Subcutaneous abdominal adipose tissue (tissue), 5 donors: ENCODE data around the gene ASMT.
"Not testable (repeated sequence)": the region's sequence is repeated elsewhere in the genome, so short reads cannot be mapped to it uniquely, and the experiment has no call there.

Experiments
- H3K27ac ChIP-seq: one replicate; pipeline ENCODE4 v1.7.0; 2013; ENCODE audit warnings: low read depth, mild to moderate bottlenecking, inconsistent platforms, low read length, moderate library complexity
- H3K27me3 ChIP-seq, 5 donors: one replicate each; pipeline ENCODE4 v1.7.0; 2013; ENCODE audit warnings: low read length in 5 of 5, inconsistent platforms in 1 of 5; ENCODE audit not compliant: control insufficient read depth in 5 of 5, insufficient read depth in 4 of 5
- H3K36me3 ChIP-seq, 5 donors: one replicate each; pipeline ENCODE4 v1.7.0; 2013; ENCODE audit warnings: low read length in 5 of 5; ENCODE audit not compliant: control insufficient read depth in 5 of 5, insufficient read depth in 5 of 5
- H3K4me1 ChIP-seq, 5 donors: one replicate each; pipeline ENCODE4 v1.7.0; 2013; ENCODE audit warnings: low read length in 5 of 5, mild to moderate bottlenecking in 3 of 5, moderate library complexity in 1 of 5; ENCODE audit not compliant: control insufficient read depth in 5 of 5, insufficient read depth in 5 of 5
- H3K4me3 ChIP-seq, 5 donors: one replicate each; pipeline ENCODE4 v1.7.0; 2013; ENCODE audit warnings: low read length in 5 of 5, low read depth in 1 of 5
- H3K9ac ChIP-seq, 5 donors: one replicate each; pipeline ENCODE4 v1.7.0; 2013; ENCODE audit warnings: low read length in 5 of 5, mild to moderate bottlenecking in 4 of 5, moderate library complexity in 3 of 5
- H3K9me3 ChIP-seq, 5 donors: one replicate each; pipeline ENCODE4 v1.7.0; 2013; ENCODE audit warnings: low read length in 5 of 5; ENCODE audit not compliant: control insufficient read depth in 5 of 5
- donor health status: healthy.
- donor health status: healthy.
- donor health status: healthy.
- donor health status: healthy.
- donor health status: healthy.

Gene ASMT

DNA sequence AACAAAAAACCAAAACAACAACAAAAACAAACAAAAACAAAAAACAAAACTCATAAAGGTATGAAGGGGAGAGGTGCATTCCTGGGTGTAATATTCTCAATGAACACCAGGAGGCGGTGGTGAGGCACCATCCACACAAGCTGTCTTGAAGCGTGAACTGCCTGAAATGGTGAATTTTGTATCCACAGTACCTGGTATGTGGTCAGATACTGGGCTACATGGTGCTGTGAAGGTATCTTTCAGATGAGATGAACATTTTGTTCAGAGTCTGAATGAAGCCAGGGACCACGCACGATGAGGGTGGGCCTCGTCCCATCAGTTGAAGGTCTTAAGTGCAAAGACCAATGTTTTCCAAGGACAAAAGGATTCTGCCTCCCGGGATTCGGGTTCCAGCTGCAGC, 58.5 kb downstream of the ASMT start:
- no peak overlapping the region for H3K9ac ChIP-seq
- no peak overlapping the region for H3K27ac ChIP-seq
- no peaks in the 10 kb centered on the region for H3K4me1 ChIP-seq
- H3K4me3 ChIP-seq, result no peak overlapping the region
- no peaks in the 10 kb centered on the region for H3K36me3 ChIP-seq
- H3K9me3 ChIP-seq, result no peaks in the 10 kb centered on the region
- no peaks in the 10 kb centered on the region for H3K27me3 ChIP-seq

DNA sequence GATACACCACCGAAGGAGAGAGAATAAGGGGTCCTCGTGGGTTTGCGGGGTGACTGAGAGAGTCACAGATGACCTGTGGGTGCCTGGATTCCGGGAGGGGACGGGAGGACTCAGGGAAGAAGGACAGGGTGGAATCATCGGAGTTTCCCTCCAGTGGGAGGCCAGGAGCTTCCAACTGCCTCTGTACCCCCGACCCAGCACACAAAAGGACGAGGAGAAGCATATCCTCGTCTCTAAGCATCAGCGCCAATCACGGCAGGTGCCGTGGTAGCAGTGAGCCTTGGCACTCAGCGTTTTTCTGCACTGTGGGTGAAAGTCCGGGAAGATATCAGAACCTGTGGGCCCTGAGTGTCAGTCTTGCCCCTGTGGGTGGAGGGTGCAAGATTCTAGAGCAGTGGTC, 62.0 kb downstream of the ASMT start:
- Histone ChIP-seq H3K36me3 (no peaks in the 10 kb centered on the region), H3K9ac (no peak overlapping the region), H3K4me1 (no peaks in the 10 kb centered on the region), H3K4me3 (no peak overlapping the region), H3K9me3 (no peaks in the 10 kb centered on the region), H3K27ac (no peak overlapping the region), H3K27me3 (no peaks in the 10 kb centered on the region)

DNA sequence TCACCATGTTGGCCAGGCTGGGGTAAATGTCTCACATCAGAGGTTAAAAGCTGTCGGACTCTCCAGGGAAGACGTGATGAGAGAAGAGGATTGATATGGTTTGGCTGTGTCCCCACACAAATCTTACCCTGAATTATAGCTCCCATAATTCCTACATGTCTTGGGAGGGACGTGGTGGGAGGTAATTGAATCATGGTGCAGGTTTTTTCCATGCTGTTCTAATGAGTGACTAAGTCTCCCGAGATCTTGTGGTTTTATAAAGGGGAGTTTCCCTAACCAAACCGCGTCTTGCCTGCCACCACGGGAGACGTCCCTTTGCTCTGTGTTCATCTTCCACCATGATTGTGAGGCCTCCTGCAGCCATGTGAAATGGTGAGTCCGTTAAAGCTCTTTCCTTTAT, 64.4 kb downstream of the ASMT start:
- no peak overlapping the region for H3K27ac ChIP-seq
- no peak overlapping the region for H3K4me3 ChIP-seq
- H3K9ac ChIP-seq, result no peak overlapping the region
- H3K36me3 ChIP-seq, result no peaks in the 10 kb centered on the region
- no peaks in the 10 kb centered on the region for H3K4me1 ChIP-seq
- H3K27me3 ChIP-seq, result no peaks in the 10 kb centered on the region
- H3K9me3 ChIP-seq, result no peaks in the 10 kb centered on the region

DNA sequence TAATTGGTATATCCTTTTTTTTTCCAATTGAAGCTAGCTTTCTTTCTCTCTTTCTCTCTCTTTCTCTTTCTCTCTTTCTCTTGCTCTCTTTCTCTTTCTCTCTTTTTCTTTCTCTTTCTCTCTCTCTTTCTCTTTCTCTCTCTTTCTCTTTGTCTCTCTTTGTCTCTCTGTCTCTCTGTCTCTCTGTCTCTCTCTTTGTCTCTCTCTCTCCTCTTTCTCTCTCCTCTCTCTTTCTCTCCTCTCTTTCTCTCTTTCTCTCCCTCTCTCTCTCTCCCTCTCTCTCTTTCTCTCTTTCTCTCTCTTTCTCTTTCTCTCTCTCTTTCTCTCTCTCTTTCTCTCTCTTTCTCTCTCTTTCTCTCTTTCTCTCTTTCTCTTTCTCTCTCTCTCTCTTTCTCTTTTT, 66.6 kb downstream of the ASMT start:
- Histone ChIP-seq H3K9ac (no peak overlapping the region), H3K27ac (no peak overlapping the region), H3K4me1 (no peaks in the 10 kb centered on the region), H3K9me3 (no peaks in the 10 kb centered on the region), H3K4me3 (no peak overlapping the region), H3K36me3 (no peaks in the 10 kb centered on the region), H3K27me3 (peaks cover 0 to 3% (median 0%) of the 10 kb centered on the region in 5 donors)

DNA sequence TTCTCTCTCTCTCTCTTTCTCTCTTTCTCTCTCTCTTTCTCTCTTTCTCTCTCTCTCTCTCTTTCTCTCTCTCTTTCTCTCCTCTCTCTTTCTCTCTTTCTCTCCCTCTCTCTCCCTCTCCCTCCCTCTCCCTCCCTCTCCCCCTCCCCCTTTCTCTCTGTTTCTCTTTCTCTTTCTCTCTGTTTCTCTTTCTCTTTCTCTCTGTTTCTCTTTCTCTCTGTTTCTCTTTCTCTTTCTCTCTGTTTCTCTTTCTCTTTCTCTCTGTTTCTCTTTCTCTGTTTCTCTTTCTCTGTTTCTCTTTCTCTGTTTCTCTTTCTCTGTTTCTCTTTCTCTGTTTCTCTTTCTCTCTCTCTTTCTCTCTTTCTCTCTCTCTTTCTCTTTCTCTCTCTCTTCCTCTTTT, 67.0 kb downstream of the ASMT start:
- H3K4me3 ChIP-seq, H3K9me3 ChIP-seq, H3K27me3 ChIP-seq, H3K27ac ChIP-seq, H3K36me3 ChIP-seq, H3K9ac ChIP-seq, H3K4me1 ChIP-seq: not testable (repeated sequence)

DNA sequence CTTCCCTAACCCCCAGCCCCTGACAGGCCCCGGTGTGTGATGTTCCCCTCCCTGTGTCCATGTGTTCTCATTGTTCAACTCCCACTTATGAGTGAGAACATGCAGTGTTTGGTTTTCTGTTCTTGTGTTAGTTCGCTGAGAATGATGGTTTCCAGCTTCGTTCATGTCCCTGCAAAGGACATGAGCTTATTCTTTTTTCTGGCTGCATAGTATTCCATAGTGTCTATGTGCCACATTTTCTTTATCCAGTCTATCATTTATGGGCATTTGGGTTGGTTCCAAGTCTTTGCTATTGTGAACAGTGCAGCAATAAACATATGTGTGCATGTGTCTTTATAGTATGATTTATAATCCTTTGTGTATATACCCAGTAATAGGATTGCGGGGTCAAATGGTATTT, 67.6 kb downstream of the ASMT start:
- not testable (repeated sequence) for H3K36me3 ChIP-seq, H3K4me3 ChIP-seq, H3K4me1 ChIP-seq, H3K9me3 ChIP-seq, H3K9ac ChIP-seq, H3K27ac ChIP-seq, H3K27me3 ChIP-seq

DNA sequence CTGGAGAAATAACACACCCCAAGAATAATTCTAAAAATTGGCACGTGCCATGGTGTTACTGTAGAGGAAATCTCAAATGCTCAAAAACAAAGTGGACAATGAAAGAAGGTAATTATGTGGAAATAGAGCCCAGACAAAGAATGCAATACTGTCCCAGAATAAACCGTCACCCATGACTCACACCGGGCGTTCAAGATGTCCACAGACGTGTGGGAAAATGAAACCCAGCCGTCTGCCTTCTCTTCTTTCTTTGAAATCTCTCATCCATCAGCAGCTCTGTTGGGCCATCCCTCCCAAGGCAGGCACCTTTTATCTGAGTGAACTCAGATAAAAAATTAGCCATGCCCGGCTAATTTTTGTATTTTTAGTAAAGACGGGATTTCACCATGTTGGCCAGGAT, 70.0 kb downstream of the ASMT start:
- H3K9me3 ChIP-seq, H3K36me3 ChIP-seq, H3K4me3 ChIP-seq, H3K27ac ChIP-seq, H3K27me3 ChIP-seq, H3K9ac ChIP-seq, H3K4me1 ChIP-seq: not testable (repeated sequence)

DNA sequence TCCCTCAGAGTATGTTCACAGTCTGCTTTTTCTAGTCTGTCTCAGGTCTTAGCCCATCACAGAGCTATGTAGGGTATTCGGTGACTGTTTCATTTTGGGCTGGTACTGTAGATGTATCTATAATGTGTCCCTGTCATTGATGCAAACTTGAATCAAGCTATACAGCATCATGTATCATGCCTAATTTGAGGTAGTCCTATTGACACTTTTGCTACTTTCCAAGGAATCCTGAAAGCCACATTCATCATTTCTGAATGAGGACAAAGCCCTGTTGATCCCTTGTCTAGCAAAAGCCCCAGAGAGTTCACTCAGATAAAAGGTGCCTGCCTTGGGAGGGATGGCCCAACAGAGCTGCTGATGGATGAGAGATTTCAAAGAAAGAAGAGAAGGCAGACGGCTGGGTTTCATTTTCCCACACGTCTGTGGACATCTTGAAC, 70.6 kb downstream of the ASMT start:
- H3K4me1 ChIP-seq, H3K27me3 ChIP-seq, H3K9me3 ChIP-seq, H3K27ac ChIP-seq, H3K9ac ChIP-seq, H3K4me3 ChIP-seq, H3K36me3 ChIP-seq: not testable (repeated sequence)

DNA sequence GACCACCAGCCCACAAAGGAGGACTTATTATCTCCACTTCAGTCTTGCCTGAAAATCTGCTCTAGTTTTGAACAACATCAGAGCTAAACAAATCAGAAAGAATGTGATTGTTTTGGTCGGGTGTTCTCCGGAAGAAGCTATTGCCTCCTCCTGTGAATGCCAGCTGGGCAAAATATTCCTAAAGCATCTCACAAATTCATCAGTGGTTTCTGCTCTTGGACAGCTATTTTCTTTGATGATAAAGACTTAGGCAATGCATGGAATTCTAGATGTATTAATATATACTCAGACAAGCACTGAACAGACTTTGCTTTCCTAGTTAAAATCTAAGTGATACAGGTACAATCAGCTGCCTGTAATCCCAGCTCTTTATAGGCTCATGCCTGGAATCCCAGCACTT, 71.8 kb downstream of the ASMT start:
- Histone ChIP-seq H3K9ac (no peak overlapping the region), H3K4me1 (no peaks in the 10 kb centered on the region), H3K27ac (no peak overlapping the region), H3K4me3 (no peak overlapping the region), H3K36me3 (no peaks in the 10 kb centered on the region), H3K9me3 (peaks cover 0 to 4% (median 0%) of the 10 kb centered on the region in 5 donors), H3K27me3 (peaks cover 0 to 3% (median 0%) of the 10 kb centered on the region in 5 donors)
